ENCODE data around the gene FNDC8. TPM values are rescaled to one million over a fixed set of nuclear protein-coding genes. Genes with fewer than 3 reads are reported as not detected.

FNDC8 gene
- total RNA-seq, 1 experiment from 2014 or later = not detected

GRCh38 chr17:35117984-35118383 is 3.4 kb upstream of the FNDC8 start:
- H3F3A ChIP-seq (ENCODE audit: insufficient read depth, low read depth) = no peaks in the 10 kb centered on the region; the same call in none of the 2 replicates
- H2AFZ ChIP-seq = no peak overlapping the region
- H3K27ac ChIP-seq = no peak overlapping the region
- intact Hi-C loops (cut with micrococcal nuclease; ENCODE audit: unreplicated experiment) = loop anchor here (1.0 to 2.0 kb wide), 2 partner anchors 120 to 697 kb away; no protein-coding TSS in a partner anchor
- H3K9me3 ChIP-seq (ENCODE audit: insufficient read depth, low read depth) = no peaks in the 10 kb centered on the region
- TF ChIP-seq EZH2 (IDR thresholded peaks at IDR 0.05; ENCODE audit: low read depth) = no peak
- peak; percentile 39; the same call in 1 of the 2 replicates for TF ChIP-seq CTCF (conservative IDR thresholded peaks at IDR 0.05)
- POLR2A ChIA-PET (ENCODE audit: unreplicated experiment) = interaction anchor here (0.6 kb wide), 2 partner anchors 137 to 547 kb away, joined by 3 to 4 read pairs; no protein-coding TSS in a partner anchor
- H3K27me3 ChIP-seq (ENCODE audit: insufficient read depth, low read depth) = no peaks in the 10 kb centered on the region
- H3K36me3 ChIP-seq (ENCODE audit: low read depth) = no peaks in the 10 kb centered on the region
- peak; percentile 35 to 40 for DNase-seq
- CTCF ChIA-PET = interaction anchor here (0.5 to 1.3 kb wide), 3 partner anchors 313 to 576 kb away, joined by 3 to 4 read pairs (median 3); no protein-coding TSS in a partner anchor
- no peak overlapping the region for H3K4me2 ChIP-seq
- no peaks in the 10 kb centered on the region for H3K9me2 ChIP-seq (ENCODE audit: insufficient read depth)
- H3K79me2 ChIP-seq (ENCODE audit: low read depth) = no peaks in the 10 kb centered on the region
- H3K4me1 ChIP-seq (replicated peaks; ENCODE audit: insufficient read depth) = peaks cover 9% of the 10 kb centered on the region; the same call in 1 of the 2 replicates
- no peak overlapping the region for H3K4me3 ChIP-seq
- H4K20me1 ChIP-seq (ENCODE audit: insufficient read depth) = no peaks in the 10 kb centered on the region
- no TSS peak for BruUV-seq (replicated peaks)

DNA sequence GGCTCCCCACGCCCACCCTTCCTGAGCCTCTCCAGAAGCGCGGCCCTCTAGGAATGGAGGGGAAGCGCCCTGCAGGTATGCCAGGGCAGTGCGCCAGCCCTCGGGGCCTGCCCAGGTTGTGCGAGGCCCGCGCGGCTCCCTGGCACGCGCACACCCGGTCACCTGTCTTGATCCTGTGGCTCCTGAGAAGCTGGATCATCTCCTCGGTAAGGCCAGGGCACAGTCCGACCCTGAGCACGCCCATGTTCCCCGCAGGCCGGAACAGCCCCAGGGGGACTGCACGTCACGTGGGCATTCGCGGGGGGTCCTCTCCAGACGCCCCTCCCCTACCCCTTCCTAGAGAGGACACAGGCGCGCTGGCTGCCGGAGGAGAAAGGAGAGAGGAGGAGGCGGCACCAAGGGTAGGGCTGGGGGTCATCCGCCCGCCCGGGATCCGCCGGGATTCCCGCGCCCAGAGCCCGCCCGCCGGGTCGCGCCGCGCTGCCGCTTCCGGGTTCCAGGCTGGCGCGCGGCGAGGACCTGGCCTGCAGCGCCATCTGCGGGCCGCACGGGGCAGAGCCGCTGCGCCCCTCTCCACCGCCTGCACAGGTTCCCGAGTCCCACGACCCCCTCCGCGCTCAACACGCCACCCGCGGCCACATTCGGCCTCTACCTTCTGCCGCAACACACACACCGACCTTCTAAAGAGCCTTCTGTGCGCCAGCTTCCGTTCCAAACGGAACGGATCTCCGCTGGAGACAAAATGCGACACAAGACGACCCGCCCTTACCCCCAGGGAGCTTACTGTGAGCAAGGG is 1.8 kb upstream of the FNDC8 start, which contains the start of gene RAD51D:
RAD51D (minus strand) TSS at position 491 of the 796 bp plus-strand sequence; CDS start at position 244, 247 bp downstream.
- ChIA-PET POLR2A (ENCODE audit: unreplicated experiment) (interaction anchor here (0.7 kb wide), 1 partner anchor 436 kb away, joined by 5 read pairs; no protein-coding TSS in a partner anchor), CTCF (interaction anchor here (0.6 to 1.3 kb wide), 3 partner anchors 49 to 577 kb away, joined by 3 read pairs; no protein-coding TSS in a partner anchor)
- intact Hi-C loops (cut with micrococcal nuclease; ENCODE audit: unreplicated experiment) = loop anchor here (2.0 kb wide), 1 partner anchor 699 kb away; no protein-coding TSS in a partner anchor
- no peaks in the 10 kb centered on the region for H3K27me3 ChIP-seq (ENCODE audit: insufficient read depth, low read depth)
- H3K79me2 ChIP-seq (ENCODE audit: low read depth) = no peaks in the 10 kb centered on the region
- H3K4me1 ChIP-seq (replicated peaks; ENCODE audit: insufficient read depth) = peaks cover 9% of the 10 kb centered on the region; the same call in 1 of the 2 replicates
- no peaks in the 10 kb centered on the region for H3K9me2 ChIP-seq (ENCODE audit: insufficient read depth)
- TF ChIP-seq EZH2 (IDR thresholded peaks at IDR 0.05; ENCODE audit: low read depth) (no peak), CTCF (conservative IDR thresholded peaks at IDR 0.05) (peak; percentile 83)
- H2AFZ ChIP-seq = peak within 1 kb of the TSS; percentile 99
- peak; percentile 47 to 76 for DNase-seq
- peak within 1 kb of the TSS; percentile 100 for H3K4me2 ChIP-seq
- H3K36me3 ChIP-seq (ENCODE audit: low read depth) = no peaks in the 10 kb centered on the region
- H3K4me3 ChIP-seq = peak within 1 kb of the TSS; percentile 74
- no TSS peak for BruUV-seq (replicated peaks)
- no peaks in the 10 kb centered on the region; the same call in none of the 2 replicates for H3F3A ChIP-seq (ENCODE audit: insufficient read depth, low read depth)
- no peaks in the 10 kb centered on the region for H3K9me3 ChIP-seq (ENCODE audit: insufficient read depth, low read depth)
- no peaks in the 10 kb centered on the region for H4K20me1 ChIP-seq (ENCODE audit: insufficient read depth)
- H3K27ac ChIP-seq = no peak within 1 kb of the TSS

DNA sequence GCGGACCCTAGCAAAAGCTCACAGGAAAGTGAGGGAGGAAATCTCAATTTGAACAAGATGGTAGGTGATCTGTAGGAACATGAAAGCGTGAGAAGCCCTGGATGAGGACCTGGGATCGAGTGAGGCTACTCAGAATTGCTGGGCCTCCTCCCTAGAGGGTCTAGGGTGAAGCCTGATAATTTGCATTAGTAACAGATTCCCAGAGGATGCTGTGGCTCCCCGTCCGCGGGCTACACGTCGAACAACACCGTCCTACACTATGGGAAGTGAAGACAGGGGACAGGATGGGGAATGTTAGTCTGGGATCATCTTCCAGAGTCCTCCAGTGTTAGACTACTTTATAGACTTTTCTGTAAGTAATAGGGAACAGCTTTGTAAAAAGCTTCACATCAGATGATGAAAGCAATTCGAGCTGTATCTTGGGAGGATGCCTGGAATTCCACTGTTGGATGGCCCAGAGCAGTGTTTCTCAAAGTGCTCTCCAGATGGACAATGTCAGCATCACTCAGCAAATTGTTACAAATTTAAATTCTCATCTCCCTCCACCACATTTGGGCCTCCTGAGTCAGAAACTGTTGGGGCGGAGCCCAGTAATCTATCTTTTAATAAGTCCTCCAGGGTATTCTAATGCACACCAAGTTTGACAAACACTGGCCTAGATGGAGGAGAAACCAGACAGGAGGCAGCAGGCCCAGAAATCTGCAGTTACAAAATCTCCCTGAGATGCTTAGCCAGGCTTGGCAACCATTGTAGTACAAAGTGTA is 6.5 kb downstream of the FNDC8 start:
- Histone ChIP-seq H3K4me1 (replicated peaks; ENCODE audit: insufficient read depth) (no peaks in the 10 kb centered on the region), H3K9me3 (ENCODE audit: insufficient read depth, low read depth) (no peaks in the 10 kb centered on the region), H3K4me3 (no peak overlapping the region), H3K36me3 (ENCODE audit: low read depth) (no peaks in the 10 kb centered on the region), H3K4me2 (no peak overlapping the region), H3K79me2 (ENCODE audit: low read depth) (no peaks in the 10 kb centered on the region), H3K9me2 (ENCODE audit: insufficient read depth) (no peaks in the 10 kb centered on the region), H4K20me1 (ENCODE audit: insufficient read depth) (0 out of 2 replicates have a peak, but pooled peaks cover 4% of the 10 kb centered on the region), H3K27ac (no peak overlapping the region), H3F3A (ENCODE audit: insufficient read depth, low read depth) (peaks cover 4% of the 10 kb centered on the region; the same call in 1 of the 2 replicates), H2AFZ (no peak overlapping the region), H3K27me3 (ENCODE audit: insufficient read depth, low read depth) (no peaks in the 10 kb centered on the region)
- BruUV-seq (replicated peaks) = no TSS peak
- intact Hi-C loops (cut with micrococcal nuclease; ENCODE audit: unreplicated experiment) = no loop called here
- ChIA-PET CTCF (no interaction called here), POLR2A (ENCODE audit: unreplicated experiment) (interaction anchor here (0.6 kb wide), 1 partner anchor 413 kb away, joined by 4 read pairs; no protein-coding TSS in a partner anchor)
- TF ChIP-seq EZH2 (IDR thresholded peaks at IDR 0.05; ENCODE audit: low read depth) (no peak), CTCF (conservative IDR thresholded peaks at IDR 0.05) (no peak)
- DNase-seq = no peak
